HepG2 (cell line): ENCODE measurements around the gene ALPI. TPM values are rescaled to one million over a fixed set of nuclear protein-coding genes. Genes with fewer than 3 reads are reported as not detected.

ENCODE experiments used
- ATAC-seq: fragments of 200-7000 bp; cut with Tn5 transposase; 3 replicates; pipeline ENCODE4 v1.9.1; 2020; ENCODE audit warnings: mild to moderate bottlenecking, moderate library complexity
- BruUV-seq: library from RNA; stranded (reverse); fragments of 400-500 nt; replicated peaks from 2 replicates; lab custom pipeline; 2021; lab: Mats Ljungman, UMichigan
- CTCF ChIA-PET: fragments of 300-600 bp; formaldehyde crosslinking; extraction: SDS; loops from one replicate; lab custom pipeline; 2021; ENCODE audit warnings: low total read pairs, inconsistent platforms, low intra/inter-chr PET ratio; lab: Yijun Ruan, JAX
- POLR2A ChIA-PET: fragments of 350-600 bp; sonication (Branson Sonifier 250); formaldehyde crosslinking; loops from one replicate; lab custom pipeline; 2020; ENCODE audit warnings: antibody characterized with exemption, inconsistent platforms; lab: Yijun Ruan, JAX
- DNase-seq: peaks from one replicate; pipeline ENCODE4 v3.0.0-alpha.2; 2015; ENCODE audit warnings: low spot score
- FAIRE-seq: peaks from 3 replicates; lab custom pipeline; 2011; peaks lifted over from hg19 to GRCh38; lab: Jason Lieb, UNC
- H2AFZ ChIP-seq: one replicate; pipeline ENCODE4 v1.6.1; 2011; ENCODE audit warnings: low read length, inconsistent platforms
- H3K27ac ChIP-seq: fragments of 300-600 bp; 3 replicates; pipeline ENCODE4 v1.8.0; 2011; ENCODE audit warnings: mixed run types, mild to moderate bottlenecking, mixed read lengths, low read length, inconsistent platforms; ENCODE audit not compliant: insufficient read depth; ENCODE audit errors: extremely low read length
- H3K27me3 ChIP-seq, 2 experiments: fragments of 200-600 bp in 1 of 2; 2 replicates in 1 of 2; 3 replicates in 1 of 2; pipeline versions ENCODE4 v1.6.0 to v1.8.0; 2011; ENCODE audit warnings: low read length in 2 of 2, mild to moderate bottlenecking in 2 of 2, moderate library complexity in 2 of 2, inconsistent platforms in 1 of 2; ENCODE audit not compliant: insufficient read depth in 2 of 2, control insufficient read depth in 1 of 2
- H3K36me3 ChIP-seq, 2 experiments: fragments of 200-600 bp in 1 of 2; replicated peaks in 1 of 2; 2 replicates in 1 of 2; 3 replicates in 1 of 2; pipeline versions ENCODE4 v1.5.1 to v1.8.0; 2011; ENCODE audit warnings: low read length in 2 of 2, inconsistent platforms in 1 of 2; ENCODE audit not compliant: insufficient read depth in 2 of 2, control insufficient read depth in 1 of 2
- H3K4me1 ChIP-seq: 2 replicates; pipeline ENCODE4 v1.5.1; 2012; ENCODE audit warnings: low read length, inconsistent platforms; ENCODE audit not compliant: insufficient read depth
- H3K4me2 ChIP-seq: 2 replicates; pipeline ENCODE4 v1.6.0; 2011; ENCODE audit warnings: low read depth, low read length, inconsistent platforms
- H3K4me3 ChIP-seq, 3 experiments: fragments of 200-600 bp in 1 of 3; sonication (generic), shearing (Covaris generic) in 1 of 3; replicated peaks in 1 of 3; 2 replicates each; pipeline ENCODE4 v1.5.1; 2011 to 2016; ENCODE audit warnings: low read length in 3 of 3, inconsistent platforms in 2 of 3, low read depth in 2 of 3, mild to moderate bottlenecking in 2 of 3, control low read depth in 1 of 3, mixed read lengths in 1 of 3; ENCODE audit not compliant: insufficient read depth in 1 of 3
- H3K79me2 ChIP-seq: one replicate; pipeline ENCODE4 v1.6.1; 2011; ENCODE audit warnings: low read length, inconsistent platforms; ENCODE audit not compliant: insufficient read depth
- H3K9ac ChIP-seq: 2 replicates; pipeline ENCODE4 v1.6.0; 2011; ENCODE audit warnings: mild to moderate bottlenecking, low read depth, low read length, inconsistent platforms; ENCODE audit not compliant: insufficient read depth
- H3K9me3 ChIP-seq: 2 replicates; pipeline ENCODE4 v1.5.1; 2012; ENCODE audit warnings: mild to moderate bottlenecking, low read length
- H4K20me1 ChIP-seq: 2 replicates; pipeline ENCODE4 v1.6.0; 2011; ENCODE audit warnings: inconsistent platforms, mild to moderate bottlenecking, low read length, moderate library complexity; ENCODE audit not compliant: insufficient read depth
- ATAD3A ChIP-seq: sonication (generic); formaldehyde crosslinking; IDR thresholded peaks from 2 replicates; pipeline ENCODE4 v1.4.0; 2020; ENCODE audit warnings: missing genetic modification reagents
- CEBPB ChIP-seq: IDR thresholded peaks from 2 replicates; pipeline ENCODE4 v1.6.1; 2011; ENCODE audit warnings: low read depth, low read length, improper control_type of control experiment, borderline replicate concordance
- DNMT1 ChIP-seq: sonication (generic); formaldehyde crosslinking; IDR thresholded peaks from 2 replicates; pipeline ENCODE4 v1.5.1; 2020; ENCODE audit warnings: mild to moderate bottlenecking, missing genetic modification reagents
- GATAD1 ChIP-seq: IDR thresholded peaks from 2 replicates; pipeline ENCODE4 v1.6.1; 2016; ENCODE audit warnings: missing genetic modification reagents, missing compliant biosample characterization
- GATAD2A ChIP-seq: IDR thresholded peaks from 2 replicates; pipeline ENCODE4 v1.6.1; 2016
- KAT8 ChIP-seq: IDR thresholded peaks from 2 replicates; pipeline ENCODE4 v1.6.1; 2016; ENCODE audit warnings: missing genetic modification reagents, missing compliant biosample characterization
- KLF13 ChIP-seq: sonication (generic); formaldehyde crosslinking; IDR thresholded peaks from 2 replicates; pipeline ENCODE4 v1.4.0; 2020; ENCODE audit warnings: mild to moderate bottlenecking, missing genetic modification reagents
- KMT2A ChIP-seq: sonication (generic); formaldehyde crosslinking; IDR thresholded peaks from 2 replicates; pipeline ENCODE4 v1.4.0; 2020; ENCODE audit warnings: missing genetic modification reagents
- ZBTB8A ChIP-seq: sonication (generic); formaldehyde crosslinking; IDR thresholded peaks from 2 replicates; pipeline ENCODE4 v1.4.0; 2020; ENCODE audit warnings: mild to moderate bottlenecking, low read depth, missing genetic modification reagents, borderline replicate concordance
- ZSCAN5A ChIP-seq: sonication (generic); formaldehyde crosslinking; IDR thresholded peaks from 2 replicates; pipeline ENCODE4 v1.8.0; 2022; ENCODE audit warnings: mild to moderate bottlenecking, missing genetic modification reagents, borderline replicate concordance
- WGBS: methylation state at CpG from one replicate; pipeline ENCODE4 v1.1.6; 2017; ENCODE audit warnings: low lambda C conversion rate; 5-methylcytosine and 5-hydroxymethylcytosine counted together
- in situ Hi-C: cut with HindIII; loops from 2 replicates; pipeline ENCODE4 v1.10.0; 2017; ENCODE audit warnings: low pct_unique_long_range_greater_than_20kb; ENCODE audit not compliant: extremely low pct_ligation_motif_present
- intact Hi-C: fragments of 100-400 bp; cut with micrococcal nuclease; formaldehyde crosslinking; loops from one replicate; pipeline ENCODE4 v1.10.0; 2022; ENCODE audit not compliant: unreplicated experiment
- polyA plus RNA-seq, 8 experiments: library from polyadenylated mRNA; depleted of rRNA in 3 of 8; stranded (reverse) in 7 of 8; unstranded in 1 of 8; fragments of >200 nt; fragmentation: Illumina TruSeq in 4 of 8; extraction: Trizol in 4 of 8; gene quantifications; 2 replicates each; pipeline versions ENCODE4 v1.2.1 to v1.2.3, GENCODE V29; 2011 to 2016; ENCODE audit warnings: low read depth in 4 of 8, missing spikeins in 1 of 8, mixed read lengths in 1 of 8; ENCODE audit not compliant: insufficient read depth in 1 of 8
- total RNA-seq, 5 experiments: library from RNA; depleted of rRNA; stranded (reverse); fragments of >200 nt; fragmentation: Illumina TruSeq; extraction: Trizol; gene quantifications; 2 replicates each; pipeline ENCODE4 v1.2.3, GENCODE V29; 2016; ENCODE audit warnings: low read depth in 1 of 5

ALPI gene
- total and polyA plus RNA-seq, 2 of the 13 experiments (the other 11 are each of a cell fraction or from before 2014, with no cell fraction given), result not detected

- TF ChIP-seq KAT8 (CRISPR knock-in tag), result no peak
- no peak for TF ChIP-seq GATAD1 (CRISPR knock-in tag)
- no peak for TF ChIP-seq GATAD2A (CRISPR knock-in tag)
- no peak for TF ChIP-seq DNMT1 (CRISPR knock-in tag)
- no peak for TF ChIP-seq ZBTB8A (CRISPR knock-in tag)
- TF ChIP-seq ZSCAN5A (CRISPR knock-in tag), result no peak
- TF ChIP-seq CEBPB, result no peak
- TF ChIP-seq KLF13, result no peak
- TF ChIP-seq ATAD3A (CRISPR knock-in tag), result no peak
- no peak for TF ChIP-seq KMT2A (CRISPR knock-in tag)
- in situ Hi-C loops (no loop called here), intact Hi-C loops (no loop called here)
- peak within 1 kb of the TSS in 2 of 3 experiments; percentile 31 to 47; a peak in 2 of 6 replicates for H3K4me3 ChIP-seq
- H3K4me1 ChIP-seq, result no peaks in the 10 kb centered on the region
- H2AFZ ChIP-seq, result no peak within 1 kb of the TSS
- no peak within 1 kb of the TSS for H3K9ac ChIP-seq
- H3K9me3 ChIP-seq, result no peaks in the 10 kb centered on the region
- peak; percentile 15 for ATAC-seq
- POLR2A ChIA-PET, result no interaction called here
- peak within 1 kb of the TSS; percentile 58 for H3K4me2 ChIP-seq
- CTCF ChIA-PET, result no interaction called here
- no peaks in the 10 kb centered on the region for H3K79me2 ChIP-seq
- H3K27ac ChIP-seq, result no peak within 1 kb of the TSS
- no peaks in the 10 kb centered on the region; the same call in 1 of the 2 replicates for H4K20me1 ChIP-seq
- 4% methylated on average over 33 of the region's 102 CpGs for WGBS
- no peak for FAIRE-seq
- peaks cover 23 to 89% of the 10 kb centered on the region in 2 experiments; a peak in 4 of 5 replicates for H3K27me3 ChIP-seq
- H3K36me3 ChIP-seq, result no peaks in the 10 kb centered on the region
- DNase-seq, result no peak
- no TSS peak for BruUV-seq
Measured at GRCh38 chr2:232487385-232488096, 31.6 kb downstream of the ALPI start, which contains the start of gene ECEL1. ECEL1 (minus strand) TSS chr2:232487834; CDS start chr2:232486653, 1,181 bp downstream.
